ENCODE data around the gene APOD. TPM values are rescaled to one million over a fixed set of nuclear protein-coding genes. Genes with fewer than 3 reads are reported as not detected.

APOD gene
- total RNA-seq = 0.13 TPM in 1 of 2 replicates, not detected in the other

GRCh38 chr3:195583831-195584542, at the start of gene APOD:
APOD (minus strand) TSS chr3:195583940; CDS start chr3:195579461, 4,479 bp downstream.

GRCh38 chr3:195542698-195543499, 40.8 kb downstream of the APOD start, which contains the start of gene PPP1R2:
PPP1R2 (minus strand) TSS chr3:195543325; CDS start chr3:195543025, 300 bp downstream.

Other genes starting within 250 kb of the APOD start
- gene ACAP2, start 140.9 kb downstream of the APOD start, total RNA-seq = 71.6 and 79.3 TPM in 2 replicates
- 161 and 205 TPM in 2 replicates for gene PPP1R2, start 40.6 kb downstream of the APOD start, total RNA-seq
- gene MUC20, start 137.0 kb upstream of the APOD start, total RNA-seq = 0.26 and 0.50 TPM in 2 replicates
- not detected in 2 replicates for gene MUC4, start 228.0 kb upstream of the APOD start, total RNA-seq